GM06990 (cell line): ENCODE results near the gene MAPKAP1.

Experiments
- DNase-seq: peaks from one replicate; pipeline ENCODE4 v3.0.0-alpha.2; 2011; ENCODE audit not compliant: insufficient read length; ENCODE audit errors: extremely low read depth
- H3K27me3 ChIP-seq: replicated peaks from 2 replicates; pipeline ENCODE4 v1.6.0; 2011; ENCODE audit warnings: low read length; ENCODE audit not compliant: control insufficient read depth, insufficient read depth
- H3K36me3 ChIP-seq: 2 replicates; pipeline ENCODE4 v1.5.1; 2011; ENCODE audit warnings: low read length; ENCODE audit not compliant: control insufficient read depth, insufficient read depth
- H3K4me3 ChIP-seq: replicated peaks from 2 replicates; pipeline ENCODE4 v1.5.1; 2011; ENCODE audit warnings: low read depth, mild to moderate bottlenecking, control low read depth, low read length
- TF ChIP-seq, protein P1 (sequence below): IDR thresholded peaks from 2 replicates; pipeline ENCODE4 v1.5.1; 2011; ENCODE audit warnings: low read length, control low read depth, mild to moderate bottlenecking, inconsistent platforms; ENCODE audit not compliant: insufficient read depth, poor library complexity, severe bottlenecking

MAPKAP1 gene

GRCh38 chr9:125663127-125663526 is 43.9 kb downstream of the MAPKAP1 start:
- peaks cover 3% of the 10 kb centered on the region for H3K36me3 ChIP-seq
- no peak overlapping the region for H3K4me3 ChIP-seq
- no peaks in the 10 kb centered on the region for H3K27me3 ChIP-seq
- TF ChIP-seq, protein P1, sequence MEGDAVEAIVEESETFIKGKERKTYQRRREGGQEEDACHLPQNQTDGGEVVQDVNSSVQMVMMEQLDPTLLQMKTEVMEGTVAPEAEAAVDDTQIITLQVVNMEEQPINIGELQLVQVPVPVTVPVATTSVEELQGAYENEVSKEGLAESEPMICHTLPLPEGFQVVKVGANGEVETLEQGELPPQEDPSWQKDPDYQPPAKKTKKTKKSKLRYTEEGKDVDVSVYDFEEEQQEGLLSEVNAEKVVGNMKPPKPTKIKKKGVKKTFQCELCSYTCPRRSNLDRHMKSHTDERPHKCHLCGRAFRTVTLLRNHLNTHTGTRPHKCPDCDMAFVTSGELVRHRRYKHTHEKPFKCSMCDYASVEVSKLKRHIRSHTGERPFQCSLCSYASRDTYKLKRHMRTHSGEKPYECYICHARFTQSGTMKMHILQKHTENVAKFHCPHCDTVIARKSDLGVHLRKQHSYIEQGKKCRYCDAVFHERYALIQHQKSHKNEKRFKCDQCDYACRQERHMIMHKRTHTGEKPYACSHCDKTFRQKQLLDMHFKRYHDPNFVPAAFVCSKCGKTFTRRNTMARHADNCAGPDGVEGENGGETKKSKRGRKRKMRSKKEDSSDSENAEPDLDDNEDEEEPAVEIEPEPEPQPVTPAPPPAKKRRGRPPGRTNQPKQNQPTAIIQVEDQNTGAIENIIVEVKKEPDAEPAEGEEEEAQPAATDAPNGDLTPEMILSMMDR: no peak
- DNase-seq: no peak

GRCh38 chr9:125660557-125660956 is 46.5 kb downstream of the MAPKAP1 start:
- TF ChIP-seq, protein P1: no peak
- no peak for DNase-seq
- H3K27me3 ChIP-seq: no peaks in the 10 kb centered on the region
- peaks cover 4% of the 10 kb centered on the region for H3K36me3 ChIP-seq
- H3K4me3 ChIP-seq: no peak overlapping the region

DNA sequence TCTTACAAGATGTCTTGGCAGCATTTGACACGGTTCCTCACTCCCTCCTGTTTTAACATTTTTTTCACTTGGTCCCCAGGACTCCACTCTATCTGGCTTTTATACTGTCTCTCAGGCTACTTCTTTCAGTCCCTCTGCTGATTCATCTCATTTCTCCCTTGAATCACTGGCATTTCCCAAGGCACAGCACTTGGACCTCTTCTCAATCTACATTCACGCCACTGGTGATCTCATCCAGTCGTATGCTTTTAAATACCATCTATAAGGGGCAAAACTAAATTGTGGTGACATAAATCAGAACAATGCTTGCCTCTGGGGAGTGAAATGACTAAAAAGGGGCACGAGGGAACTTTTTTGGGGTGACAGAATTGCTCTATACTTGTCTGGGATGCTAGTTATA is 47.1 kb downstream of the MAPKAP1 start:
- Histone ChIP-seq H3K27me3 (no peaks in the 10 kb centered on the region), H3K4me3 (no peak overlapping the region), H3K36me3 (peaks cover 4% of the 10 kb centered on the region)
- TF ChIP-seq, protein P1: no peak
- DNase-seq: peak; percentile 60

- H3K36me3 ChIP-seq: peaks cover 4% of the 10 kb centered on the region
Observed at GRCh38 chr9:125659201-125659840, 47.7 kb downstream of the MAPKAP1 start.

GRCh38 chr9:125656560-125656959 is 50.4 kb downstream of the MAPKAP1 start:
- TF ChIP-seq, protein P1: no peak
- Histone ChIP-seq H3K27me3 (no peaks in the 10 kb centered on the region), H3K36me3 (peaks cover 3% of the 10 kb centered on the region), H3K4me3 (no peak overlapping the region)
- no peak for DNase-seq

More at GRCh38 chr9:125659201-125659840, 47.7 kb downstream of the MAPKAP1 start:
- Histone ChIP-seq H3K4me3 (no peak overlapping the region), H3K27me3 (no peaks in the 10 kb centered on the region)
- no peak for DNase-seq
- TF ChIP-seq, protein P1: no peak
